ENCODE measurements around the gene B4GAT1.
A peak's percentile ranks its signal among the peaks of the same experiment; 100 is the strongest.
"Not testable (repeated sequence)": the region's sequence is repeated elsewhere in the genome, so short reads cannot be mapped to it uniquely, and the experiment has no call there.

The B4GAT1 gene

GRCh38 chr11:66360406-66361073, 13.1 kb upstream of the B4GAT1 start:
- Histone ChIP-seq H3K27me3 (replicated peaks; ENCODE audit: control insufficient read depth, insufficient read depth, low read length) (no peaks in the 10 kb centered on the region), H3K36me3 (ENCODE audit: control insufficient read depth, insufficient read depth, low read length) (no peaks in the 10 kb centered on the region), H3K4me3 (replicated peaks; ENCODE audit: low read depth, low read length) (no peak overlapping the region)
- TF ChIP-seq, protein P1, sequence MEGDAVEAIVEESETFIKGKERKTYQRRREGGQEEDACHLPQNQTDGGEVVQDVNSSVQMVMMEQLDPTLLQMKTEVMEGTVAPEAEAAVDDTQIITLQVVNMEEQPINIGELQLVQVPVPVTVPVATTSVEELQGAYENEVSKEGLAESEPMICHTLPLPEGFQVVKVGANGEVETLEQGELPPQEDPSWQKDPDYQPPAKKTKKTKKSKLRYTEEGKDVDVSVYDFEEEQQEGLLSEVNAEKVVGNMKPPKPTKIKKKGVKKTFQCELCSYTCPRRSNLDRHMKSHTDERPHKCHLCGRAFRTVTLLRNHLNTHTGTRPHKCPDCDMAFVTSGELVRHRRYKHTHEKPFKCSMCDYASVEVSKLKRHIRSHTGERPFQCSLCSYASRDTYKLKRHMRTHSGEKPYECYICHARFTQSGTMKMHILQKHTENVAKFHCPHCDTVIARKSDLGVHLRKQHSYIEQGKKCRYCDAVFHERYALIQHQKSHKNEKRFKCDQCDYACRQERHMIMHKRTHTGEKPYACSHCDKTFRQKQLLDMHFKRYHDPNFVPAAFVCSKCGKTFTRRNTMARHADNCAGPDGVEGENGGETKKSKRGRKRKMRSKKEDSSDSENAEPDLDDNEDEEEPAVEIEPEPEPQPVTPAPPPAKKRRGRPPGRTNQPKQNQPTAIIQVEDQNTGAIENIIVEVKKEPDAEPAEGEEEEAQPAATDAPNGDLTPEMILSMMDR (IDR thresholded peaks at IDR 0.05; ENCODE audit: insufficient read depth, low read length, poor library complexity, severe bottlenecking): no peak
- DNase-seq (ENCODE audit: extremely low read depth, insufficient read length): no peak

- Histone ChIP-seq H3K27me3 (replicated peaks; ENCODE audit: control insufficient read depth, insufficient read depth, low read length) (no peaks in the 10 kb centered on the region), H3K36me3 (ENCODE audit: control insufficient read depth, insufficient read depth, low read length) (no peaks in the 10 kb centered on the region), H3K4me3 (replicated peaks; ENCODE audit: low read depth, low read length) (no peak overlapping the region)
- no peak for DNase-seq (ENCODE audit: extremely low read depth, insufficient read length)
- TF ChIP-seq, protein P1 (IDR thresholded peaks at IDR 0.05; ENCODE audit: insufficient read depth, low read length, poor library complexity, severe bottlenecking): no peak
Measured at GRCh38 chr11:66359662-66360087, 12.2 kb upstream of the B4GAT1 start.

DNA sequence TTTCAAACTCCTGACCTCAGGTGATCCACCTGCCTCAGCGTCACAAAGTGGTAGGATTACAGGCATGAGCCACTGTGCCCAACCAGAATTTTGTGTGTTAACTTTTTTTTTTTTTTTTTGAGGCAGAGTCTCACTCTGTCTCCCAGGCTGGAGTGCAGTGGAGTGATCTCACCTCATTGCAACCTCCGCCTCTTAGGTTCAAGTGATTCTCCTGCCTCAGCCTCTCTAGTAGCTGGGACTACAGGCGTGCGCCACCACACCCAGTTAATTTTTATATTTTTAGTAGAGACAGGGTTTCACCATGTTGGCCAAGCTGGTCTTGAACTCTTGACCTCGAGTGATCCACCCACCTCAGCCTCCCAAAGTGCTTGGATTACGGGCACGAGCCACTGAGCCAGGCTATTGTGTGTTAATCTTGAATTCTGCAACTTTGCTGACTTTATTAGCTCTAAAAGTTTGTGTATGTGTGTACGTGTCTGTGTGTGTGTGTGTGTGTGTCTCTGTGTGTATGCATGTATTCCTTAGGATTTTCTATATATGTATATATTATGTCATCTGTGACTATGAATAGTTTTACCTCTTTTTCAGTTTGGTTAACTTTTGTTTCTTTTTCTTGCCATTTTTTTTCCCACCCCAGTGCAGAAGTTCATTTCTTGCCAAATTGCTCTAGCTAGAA, 3.3 kb upstream of the B4GAT1 start:
- not testable (repeated sequence) for DNase-seq (ENCODE audit: extremely low read depth, insufficient read length); H3K27me3 ChIP-seq (replicated peaks; ENCODE audit: control insufficient read depth, insufficient read depth, low read length); H3K36me3 ChIP-seq (ENCODE audit: control insufficient read depth, insufficient read depth, low read length); H3K4me3 ChIP-seq (replicated peaks; ENCODE audit: low read depth, low read length)

- TF ChIP-seq, protein P1 (IDR thresholded peaks at IDR 0.05; ENCODE audit: insufficient read depth, low read length, poor library complexity, severe bottlenecking): no peak
- no peak for DNase-seq (ENCODE audit: extremely low read depth, insufficient read length)
- H3K4me3 ChIP-seq (replicated peaks; ENCODE audit: low read depth, low read length): no peak overlapping the region
Measured at GRCh38 chr11:66349084-66349386, 1.6 kb upstream of the B4GAT1 start.

GRCh38 chr11:66346476-66347424, 679 bp downstream of the B4GAT1 start:
- TF ChIP-seq, protein P1 (IDR thresholded peaks at IDR 0.05; ENCODE audit: insufficient read depth, low read length, poor library complexity, severe bottlenecking): no peak
- H3K4me3 ChIP-seq (replicated peaks; ENCODE audit: low read depth, low read length): peak overlapping the region; percentile 71
- no peaks in the 10 kb centered on the region for H3K27me3 ChIP-seq (replicated peaks; ENCODE audit: control insufficient read depth, insufficient read depth, low read length)
- no peak for DNase-seq (ENCODE audit: extremely low read depth, insufficient read length)
- H3K36me3 ChIP-seq (ENCODE audit: control insufficient read depth, insufficient read depth, low read length): peaks cover 6% of the 10 kb centered on the region

More at GRCh38 chr11:66349084-66349386, 1.6 kb upstream of the B4GAT1 start:
- no peaks in the 10 kb centered on the region for H3K36me3 ChIP-seq (ENCODE audit: control insufficient read depth, insufficient read depth, low read length)
- no peaks in the 10 kb centered on the region for H3K27me3 ChIP-seq (replicated peaks; ENCODE audit: control insufficient read depth, insufficient read depth, low read length)

GRCh38 chr11:66345316-66345649, 2.1 kb downstream of the B4GAT1 start:
- Histone ChIP-seq H3K4me3 (replicated peaks; ENCODE audit: low read depth, low read length) (peak overlapping the region; percentile 81), H3K27me3 (replicated peaks; ENCODE audit: control insufficient read depth, insufficient read depth, low read length) (no peaks in the 10 kb centered on the region), H3K36me3 (ENCODE audit: control insufficient read depth, insufficient read depth, low read length) (peaks cover 13% of the 10 kb centered on the region)
- no peak for DNase-seq (ENCODE audit: extremely low read depth, insufficient read length)
- TF ChIP-seq, protein P1 (IDR thresholded peaks at IDR 0.05; ENCODE audit: insufficient read depth, low read length, poor library complexity, severe bottlenecking): no peak

All from GM06990 (cell line).